WTC11 (cell line): ENCODE results near the gene ARHGAP42.

Experiments
- CTCF ChIP-seq: fragments of 200-600 bp; IDR thresholded peaks from 2 replicates; pipeline ENCODE4 v1.8.0; 2022; ENCODE audit warnings: antibody characterized with exemption
- E2F1 ChIP-seq: sonication (generic); formaldehyde crosslinking; IDR thresholded peaks from 2 replicates; pipeline ENCODE4 v1.8.0; 2022; ENCODE audit warnings: mild to moderate bottlenecking, missing genetic modification reagents
- ELF4 ChIP-seq: sonication (generic); formaldehyde crosslinking; IDR thresholded peaks from 2 replicates; pipeline ENCODE4 v1.8.1; 2022; ENCODE audit warnings: low read depth, mild to moderate bottlenecking, moderate library complexity, missing genetic modification reagents
- HMGA2 ChIP-seq: fragments of 250-450 bp; sonication (Bioruptor Pico); IDR thresholded peaks from 2 replicates; pipeline ENCODE4 v1.4.0; 2021; ENCODE audit warnings: mild to moderate bottlenecking, moderate library complexity
- RELA ChIP-seq: sonication (generic); formaldehyde crosslinking; IDR thresholded peaks from 2 replicates; pipeline ENCODE4 v1.8.1; 2022; ENCODE audit warnings: missing genetic modification reagents, mild to moderate bottlenecking, borderline replicate concordance

- TF ChIP-seq RELA (no peak), E2F1 (no peak), CTCF (no peak), HMGA2 (CRISPR knock-in tag) (no peak), ELF4 (CRISPR knock-in tag) (no peak)
Observed at GRCh38 chr11:100683126-100683525, 4.0 kb upstream of the ARHGAP42 start.
